Muscle of back (tissue), 13 donors: Measurements from ENCODE around the gene EPB41L2. TPM values are rescaled to one million over a fixed set of nuclear protein-coding genes. Genes with fewer than 3 reads are reported as not detected.
"Not testable (repeated sequence)": the region's sequence is repeated elsewhere in the genome, so short reads cannot be mapped to it uniquely, and the experiment has no call there.

Experiments used
- DNase-seq, 3 donors: peaks; one replicate each; pipeline versions ENCODE4 v3.0.0 to v3.0.0-alpha.2; 2013
- long read RNA-seq, 9 donors: transcript quantifications; one replicate each; lab custom pipeline, GENCODE V29; 2026
- polyA plus RNA-seq, 10 donors: library from polyadenylated mRNA; unstranded; fragments of 120-200 nt; gene quantifications; one replicate each; pipeline ENCODE4 v1.2.1, GENCODE V29; 2013; ENCODE audit not compliant: insufficient read length in 10 of 10

The EPB41L2 gene
- polyA plus RNA-seq: 100 to 1,000 TPM; 143 to 283 (median 193) TPM
- long read RNA-seq, donor 1, full-length matches to known transcripts: 9 of 28 reads
- long read RNA-seq, donor 1, partial matches to known transcripts: 19 of 28 reads
- long read RNA-seq, donor 1, other reads (novel, unspliced or antisense): 0 of 28 reads
- long read RNA-seq, donor 2, full-length matches to known transcripts: 16 of 23 reads
- long read RNA-seq, donor 2, partial matches to known transcripts: 7 of 23 reads
- long read RNA-seq, donor 2, other reads (novel, unspliced or antisense): 0 of 23 reads
- long read RNA-seq, donor 3: 0 reads
- long read RNA-seq, donor 4, full-length matches to known transcripts: 7 of 25 reads
- long read RNA-seq, donor 4, partial matches to known transcripts: 18 of 25 reads
- long read RNA-seq, donor 4, other reads (novel, unspliced or antisense): 0 of 25 reads
- long read RNA-seq, donor 5, transcript EPB41L2-213 (2 exons, 424 nt): major isoform, 21 of 69 reads
- long read RNA-seq, donor 5, partial matches to known transcripts: 42 of 69 reads
- long read RNA-seq, donor 5, other reads (novel, unspliced or antisense): 0 of 69 reads
- long read RNA-seq, donor 6, full-length matches to known transcripts: 11 of 65 reads
- long read RNA-seq, donor 6, partial matches to known transcripts: 54 of 65 reads
- long read RNA-seq, donor 6, other reads (novel, unspliced or antisense): 0 of 65 reads
- long read RNA-seq, donor 7, full-length matches to known transcripts: 14 of 40 reads
- long read RNA-seq, donor 7, partial matches to known transcripts: 26 of 40 reads
- long read RNA-seq, donor 7, other reads (novel, unspliced or antisense): 0 of 40 reads
- long read RNA-seq, donor 8, full-length matches to known transcripts: 12 of 40 reads
- long read RNA-seq, donor 8, partial matches to known transcripts: 28 of 40 reads
- long read RNA-seq, donor 8, other reads (novel, unspliced or antisense): 0 of 40 reads
- long read RNA-seq, donor 9, partial matches to known transcripts: 0 of 4 reads
- long read RNA-seq, donor 9, other reads (novel, unspliced or antisense): 0 of 4 reads

GRCh38 chr6:131063028-131063763 is at the start of gene EPB41L2:
Gene EPB41L2, minus strand, starts transcription at chr6:131063245. Its CDS starts 106,760 bp downstream, at chr6:130956485.
- DNase-seq: peak; percentile 93 to 96 (median 93)

- DNase-seq: no peak
These were observed 49.2 kb upstream of the EPB41L2 start for GRCh38 chr6:131112249-131112648.

- DNase-seq: no peak
These were observed 44.1 kb upstream of the EPB41L2 start for GRCh38 chr6:131107151-131107550.

GRCh38 chr6:131103901-131104300 is 40.9 kb upstream of the EPB41L2 start:
- no peak for DNase-seq

- DNase-seq: no peak
These were observed 40.3 kb upstream of the EPB41L2 start for GRCh38 chr6:131103296-131103695.

GRCh38 chr6:131101911-131102680 is 39.1 kb upstream of the EPB41L2 start:
- no peak for DNase-seq

GRCh38 chr6:131096786-131097185 is 33.7 kb upstream of the EPB41L2 start:
- no peak for DNase-seq

GRCh38 chr6:131093334-131093733 is 30.3 kb upstream of the EPB41L2 start:
- DNase-seq: no peak

GRCh38 chr6:131091944-131092343 is 28.9 kb upstream of the EPB41L2 start:
- DNase-seq: not testable (repeated sequence)

GRCh38 chr6:131090339-131090738 is 27.3 kb upstream of the EPB41L2 start:
- DNase-seq: not testable (repeated sequence)

- no peak for DNase-seq
These were observed 21.9 kb upstream of the EPB41L2 start for GRCh38 chr6:131084982-131085381.

GRCh38 chr6:131083687-131084086 is 20.6 kb upstream of the EPB41L2 start:
- DNase-seq: no peak

- no peak for DNase-seq
These were observed 19.3 kb upstream of the EPB41L2 start for GRCh38 chr6:131082335-131082734.

- no peak for DNase-seq
These were observed 17.0 kb upstream of the EPB41L2 start for GRCh38 chr6:131080084-131080483.

- no peak for DNase-seq
These were observed 10.5 kb upstream of the EPB41L2 start for GRCh38 chr6:131073577-131073976.

- no peak for DNase-seq
These were observed 7.0 kb upstream of the EPB41L2 start for GRCh38 chr6:131070061-131070460.

- DNase-seq: no peak
These were observed 5.1 kb upstream of the EPB41L2 start for GRCh38 chr6:131068165-131068564.

- DNase-seq: no peak
These were observed 4.5 kb upstream of the EPB41L2 start for GRCh38 chr6:131067521-131067920.

GRCh38 chr6:131065824-131066171 is 2.8 kb upstream of the EPB41L2 start:
- no peak for DNase-seq

- DNase-seq: no peak
These were observed 2.2 kb upstream of the EPB41L2 start for GRCh38 chr6:131065112-131065823.
